Cardiac fibroblast (primary cell): Measurements from ENCODE around the gene RIBC1.
"Not testable (repeated sequence)": the region's sequence is repeated elsewhere in the genome, so short reads cannot be mapped to it uniquely, and the experiment has no call there.

ENCODE experiments used
- DNase-seq, 2 donors: peaks; one replicate each; pipeline versions ENCODE4 v3.0.0 to v3.0.0-alpha.2; 2010; ENCODE audit warnings: low read depth in 2 of 2
- H3K4me3 ChIP-seq, 2 donors: replicated peaks in 1 of 2; 1 replicate in 1 of 2; 2 replicates in 1 of 2; pipeline ENCODE4 v1.5.1; 2011; ENCODE audit warnings: low read depth in 2 of 2, low read length in 2 of 2, mild to moderate bottlenecking in 2 of 2, moderate library complexity in 1 of 2
- CTCF ChIP-seq: IDR thresholded peaks from one replicate; pipeline ENCODE4 v1.5.1; 2011; ENCODE audit warnings: low read depth, mild to moderate bottlenecking, low read length, inconsistent platforms

The RIBC1 gene

GRCh38 chrX:53452812-53453211, 30.1 kb downstream of the RIBC1 start:
- no peak overlapping the region for H3K4me3 ChIP-seq
- DNase-seq: no peak
- TF ChIP-seq CTCF: no peak

GRCh38 chrX:53456254-53456653, 33.6 kb downstream of the RIBC1 start:
- peak in 1 of 2 donors; percentile 77 for DNase-seq
- no peak for TF ChIP-seq CTCF

GRCh38 chrX:53458082-53458481, 35.4 kb downstream of the RIBC1 start:
- DNase-seq: peak in 1 of 2 donors; percentile 48
- H3K4me3 ChIP-seq: no peak overlapping the region
- peak; percentile 19 for TF ChIP-seq CTCF

More at GRCh38 chrX:53456254-53456653, 33.6 kb downstream of the RIBC1 start:
- no peak overlapping the region for H3K4me3 ChIP-seq

- H3K4me3 ChIP-seq, DNase-seq: not testable (repeated sequence)
Observed at GRCh38 chrX:53468659-53469058, 46.0 kb downstream of the RIBC1 start.

GRCh38 chrX:53471346-53471745, 48.7 kb downstream of the RIBC1 start:
- no peak for TF ChIP-seq CTCF
- DNase-seq: no peak
- H3K4me3 ChIP-seq: no peak overlapping the region

- no peak overlapping the region for H3K4me3 ChIP-seq
- no peak for TF ChIP-seq CTCF
- no peak for DNase-seq
Observed at GRCh38 chrX:53474707-53475106, 52.0 kb downstream of the RIBC1 start.

GRCh38 chrX:53476371-53476770, 53.7 kb downstream of the RIBC1 start:
- peak in 1 of 2 donors; percentile 70 for DNase-seq
- no peak for TF ChIP-seq CTCF
- H3K4me3 ChIP-seq: no peak overlapping the region
